KMS-11 (cell line): ENCODE results near the gene FBXO34.

Source experiments
- H2AFZ ChIP-seq: fragments of 200-600 bp; sonication (generic); 2 replicates; pipeline ENCODE4 v1.6.1; 2016; ENCODE audit warnings: antibody characterized with exemption, mixed run types, low read depth
- H3K27ac ChIP-seq: fragments of 200-600 bp; sonication (generic); 2 replicates; pipeline ENCODE4 v1.6.1; 2016; ENCODE audit warnings: mild to moderate bottlenecking, mixed run types
- H3K27me3 ChIP-seq: fragments of 200-600 bp; sonication (generic); 2 replicates; pipeline ENCODE4 v1.6.1; 2017; ENCODE audit warnings: mild to moderate bottlenecking, low read depth, mixed run types, moderate library complexity; ENCODE audit not compliant: insufficient read depth
- H3K36me3 ChIP-seq: fragments of 200-600 bp; sonication (generic); 2 replicates; pipeline ENCODE4 v1.6.1; 2017; ENCODE audit warnings: mild to moderate bottlenecking, mixed run types; ENCODE audit not compliant: insufficient read depth
- H3K4me1 ChIP-seq: fragments of 200-600 bp; sonication (generic); 2 replicates; pipeline ENCODE4 v1.6.1; 2016; ENCODE audit warnings: mild to moderate bottlenecking, low read depth, mixed run types; ENCODE audit not compliant: poor library complexity, severe bottlenecking
- H3K4me2 ChIP-seq: fragments of 200-600 bp; sonication (generic); 2 replicates; pipeline ENCODE4 v1.7.0; 2016; ENCODE audit warnings: mild to moderate bottlenecking, mixed run types
- H3K4me3 ChIP-seq: fragments of 200-600 bp; sonication (generic); IDR thresholded peaks from 2 replicates; pipeline ENCODE4 v1.6.1; 2017; ENCODE audit warnings: low read depth, low read length, mixed read lengths; ENCODE audit not compliant: insufficient read depth
- H3K79me2 ChIP-seq: fragments of 200-600 bp; sonication (generic); 2 replicates; pipeline ENCODE4 v1.6.1; 2016; ENCODE audit warnings: low read depth, mixed run types; ENCODE audit not compliant: insufficient read depth
- H3K9ac ChIP-seq: fragments of 200-600 bp; sonication (generic); 2 replicates; pipeline ENCODE4 v1.6.1; 2016; ENCODE audit warnings: mild to moderate bottlenecking, mixed run types
- H4K20me1 ChIP-seq: fragments of 200-600 bp; sonication (generic); 2 replicates; pipeline ENCODE4 v1.6.1; 2016; ENCODE audit warnings: mild to moderate bottlenecking, mixed run types; ENCODE audit not compliant: insufficient read depth
- CTCF ChIP-seq: fragments of 200-600 bp; sonication (generic); conservative IDR thresholded peaks from 2 replicates; pipeline ENCODE4 v1.6.1; 2017; ENCODE audit warnings: low read depth, mild to moderate bottlenecking, antibody characterized with exemption, low read length, moderate library complexity, mixed read lengths

FBXO34 gene

GRCh38 chr14:55317542-55318306 lies 46.5 kb downstream of the FBXO34 start:
- no peak overlapping the region for H3K4me2 ChIP-seq
- no peaks in the 10 kb centered on the region for H3K36me3 ChIP-seq
- H3K4me3 ChIP-seq, result no peak overlapping the region
- H3K27ac ChIP-seq, result no peak overlapping the region
- H4K20me1 ChIP-seq, result no peaks in the 10 kb centered on the region
- TF ChIP-seq CTCF, result no peak
- H3K79me2 ChIP-seq, result no peaks in the 10 kb centered on the region
- no peaks in the 10 kb centered on the region for H3K4me1 ChIP-seq
- H2AFZ ChIP-seq, result no peak overlapping the region
- no peaks in the 10 kb centered on the region for H3K27me3 ChIP-seq
- no peak overlapping the region for H3K9ac ChIP-seq

GRCh38 chr14:55318694-55319093 lies 47.5 kb downstream of the FBXO34 start:
- no peaks in the 10 kb centered on the region for H3K79me2 ChIP-seq
- H3K4me1 ChIP-seq, result no peaks in the 10 kb centered on the region
- no peak overlapping the region for H3K9ac ChIP-seq
- H3K4me3 ChIP-seq, result no peak overlapping the region
- no peak for TF ChIP-seq CTCF
- H3K4me2 ChIP-seq, result no peak overlapping the region
- no peaks in the 10 kb centered on the region for H3K27me3 ChIP-seq
- H3K27ac ChIP-seq, result no peak overlapping the region
- H2AFZ ChIP-seq, result no peak overlapping the region
- no peaks in the 10 kb centered on the region for H4K20me1 ChIP-seq
- no peaks in the 10 kb centered on the region for H3K36me3 ChIP-seq

GRCh38 chr14:55323910-55324309 lies 52.7 kb downstream of the FBXO34 start:
- H3K4me1 ChIP-seq, result no peaks in the 10 kb centered on the region
- no peak overlapping the region for H3K27ac ChIP-seq
- no peak overlapping the region for H3K4me2 ChIP-seq

GRCh38 chr14:55324812-55325211 lies 53.6 kb downstream of the FBXO34 start:
- Histone ChIP-seq H3K4me1 (no peaks in the 10 kb centered on the region), H4K20me1 (no peaks in the 10 kb centered on the region), H3K27ac (no peak overlapping the region), H3K9ac (no peak overlapping the region), H3K79me2 (no peaks in the 10 kb centered on the region), H3K4me2 (no peak overlapping the region), H3K27me3 (no peaks in the 10 kb centered on the region), H2AFZ (no peak overlapping the region), H3K4me3 (no peak overlapping the region), H3K36me3 (no peaks in the 10 kb centered on the region)
- no peak for TF ChIP-seq CTCF

More at GRCh38 chr14:55323910-55324309, 52.7 kb downstream of the FBXO34 start:
- no peak overlapping the region for H2AFZ ChIP-seq
- H3K79me2 ChIP-seq, result no peaks in the 10 kb centered on the region
- no peaks in the 10 kb centered on the region for H3K27me3 ChIP-seq
- H3K9ac ChIP-seq, result no peak overlapping the region
- H3K4me3 ChIP-seq, result no peak overlapping the region
- no peak for TF ChIP-seq CTCF
- no peaks in the 10 kb centered on the region for H3K36me3 ChIP-seq
- H4K20me1 ChIP-seq, result no peaks in the 10 kb centered on the region
